NCI-H2081 (cell line): ENCODE results near the gene PGLYRP4.
"Not testable (repeated sequence)": the region's sequence is repeated elsewhere in the genome, so short reads cannot be mapped to it uniquely, and the experiment has no call there.

Source experiments
- DNase-seq, 2 experiments: peaks; one replicate each; lab custom pipeline; 2025; lab: John Stamatoyannopoulos, UW

PGLYRP4 gene

GRCh38 chr1:153356392-153357075, 7.9 kb upstream of the PGLYRP4 start:
- no peak for DNase-seq

- DNase-seq, result peak; percentile 87 to 91
These were observed 6.9 kb upstream of the PGLYRP4 start for GRCh38 chr1:153355445-153356071.

GRCh38 chr1:153354515-153355193, 6.0 kb upstream of the PGLYRP4 start:
- no peak for DNase-seq

DNA sequence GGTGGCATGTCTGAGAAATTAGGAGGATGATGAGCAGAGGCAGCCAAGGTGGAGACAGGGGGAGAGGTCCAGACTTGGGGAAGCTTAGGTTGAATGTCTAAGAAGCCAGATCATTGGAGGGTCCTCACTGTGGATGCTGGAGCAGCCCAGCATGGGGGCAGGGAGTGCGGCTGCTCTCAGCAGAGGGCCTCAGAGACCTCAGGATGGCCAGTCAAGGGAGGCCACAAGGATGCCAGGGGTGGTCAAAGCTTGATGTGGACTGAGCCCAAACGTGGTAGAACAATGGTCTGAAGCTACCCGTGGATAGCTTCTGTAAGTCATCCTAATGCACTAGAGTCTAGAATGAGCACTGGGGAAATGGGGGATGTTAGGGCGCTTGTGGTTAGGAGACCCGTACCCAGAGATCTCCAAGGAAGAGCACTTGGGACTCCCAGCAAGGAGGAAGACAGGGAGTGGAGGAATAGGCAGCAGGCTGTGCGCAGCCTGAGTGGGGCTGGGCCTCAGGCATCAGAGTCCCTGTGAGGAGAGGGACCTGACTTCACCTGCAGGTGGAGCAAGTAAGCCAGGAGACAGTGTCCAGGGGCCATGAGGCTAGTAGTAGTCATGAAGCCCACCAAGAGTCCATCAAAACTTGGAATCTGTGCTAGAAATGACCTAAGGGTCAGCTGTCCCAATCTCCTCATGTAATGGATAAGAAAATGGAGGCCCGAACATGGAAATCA, 4.7 kb upstream of the PGLYRP4 start:
- peak; percentile 37 to 65 for DNase-seq

DNA sequence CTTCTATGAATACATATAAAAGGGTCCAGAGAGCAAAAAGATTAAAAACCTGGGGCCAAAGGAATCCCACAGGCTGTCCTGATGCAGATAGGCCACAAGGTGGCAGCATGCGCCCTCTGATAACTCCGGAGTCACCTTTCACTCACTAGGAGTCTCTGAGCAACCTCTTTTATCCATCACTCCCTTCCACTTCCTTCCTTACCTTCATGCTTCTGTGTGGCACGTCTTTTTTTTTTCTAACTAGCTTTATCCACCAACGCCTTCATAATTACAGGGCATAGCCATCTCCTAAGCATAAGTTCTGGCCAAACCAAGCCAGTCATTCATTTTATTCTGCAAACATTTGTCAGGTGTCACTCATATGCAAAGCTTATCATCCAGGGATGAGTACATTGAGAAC, 3.9 kb upstream of the PGLYRP4 start:
- DNase-seq, result peak; percentile 84 to 86

DNA sequence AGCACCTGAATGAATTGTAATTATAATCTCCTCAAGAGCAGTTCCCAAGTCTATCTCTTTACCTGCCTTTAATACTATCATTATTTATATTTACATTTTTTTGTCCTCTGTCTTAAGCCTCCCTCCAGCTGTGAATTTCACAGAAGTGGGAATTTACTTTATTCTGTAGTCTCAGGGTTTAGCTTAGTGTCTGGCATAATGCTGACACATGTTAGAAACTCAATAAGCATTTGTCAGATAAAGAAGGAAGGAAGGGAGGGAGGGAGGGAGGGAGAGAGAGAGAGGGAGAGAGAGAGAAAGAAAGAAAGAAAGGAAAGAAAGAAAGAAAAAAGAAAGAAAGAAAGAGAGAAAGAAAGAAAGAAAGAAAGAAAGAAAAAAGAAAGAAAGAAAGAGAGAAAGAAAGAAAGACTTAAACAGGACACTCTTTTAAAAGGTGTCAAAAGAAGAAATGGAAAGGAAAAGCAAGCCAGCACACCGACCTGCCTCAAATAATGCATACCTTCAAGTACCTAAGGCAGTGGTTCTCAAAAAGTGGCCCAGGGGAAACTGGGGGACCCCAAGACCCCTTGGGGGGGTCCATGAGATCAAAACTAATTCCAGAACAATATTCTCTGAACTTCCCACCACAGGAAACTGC, 1.8 kb upstream of the PGLYRP4 start:
- DNase-seq, result no peak

- DNase-seq, result no peak
These were observed 1.0 kb upstream of the PGLYRP4 start for GRCh38 chr1:153349363-153350320.

- DNase-seq, result peak in 1 of 2 experiments; percentile 47
These were observed 785 bp downstream of the PGLYRP4 start for GRCh38 chr1:153347856-153348255.

- DNase-seq, result not testable (repeated sequence)
These were observed 1.6 kb downstream of the PGLYRP4 start for GRCh38 chr1:153347049-153347448.

- DNase-seq, result no peak
These were observed 2.4 kb downstream of the PGLYRP4 start for GRCh38 chr1:153346077-153346723.

GRCh38 chr1:153345187-153346076, 3.2 kb downstream of the PGLYRP4 start:
- DNase-seq, result peak in 1 of 2 experiments; percentile 36

DNA sequence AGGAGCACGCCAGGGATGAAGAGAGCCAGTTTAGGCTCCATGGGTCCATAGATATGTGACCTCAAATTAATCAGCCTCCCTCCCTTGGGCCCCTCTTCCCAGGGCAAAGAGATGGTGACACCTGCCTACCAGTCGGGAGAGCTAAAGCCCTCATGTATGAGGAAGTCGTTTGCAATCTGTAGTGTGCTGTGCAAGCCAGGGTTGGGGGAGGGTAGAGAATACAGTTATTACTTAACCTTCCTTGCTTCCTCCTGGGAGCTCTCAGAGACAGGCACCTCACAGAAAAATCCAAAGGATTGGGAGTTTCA, 4.0 kb downstream of the PGLYRP4 start:
- no peak for DNase-seq

DNA sequence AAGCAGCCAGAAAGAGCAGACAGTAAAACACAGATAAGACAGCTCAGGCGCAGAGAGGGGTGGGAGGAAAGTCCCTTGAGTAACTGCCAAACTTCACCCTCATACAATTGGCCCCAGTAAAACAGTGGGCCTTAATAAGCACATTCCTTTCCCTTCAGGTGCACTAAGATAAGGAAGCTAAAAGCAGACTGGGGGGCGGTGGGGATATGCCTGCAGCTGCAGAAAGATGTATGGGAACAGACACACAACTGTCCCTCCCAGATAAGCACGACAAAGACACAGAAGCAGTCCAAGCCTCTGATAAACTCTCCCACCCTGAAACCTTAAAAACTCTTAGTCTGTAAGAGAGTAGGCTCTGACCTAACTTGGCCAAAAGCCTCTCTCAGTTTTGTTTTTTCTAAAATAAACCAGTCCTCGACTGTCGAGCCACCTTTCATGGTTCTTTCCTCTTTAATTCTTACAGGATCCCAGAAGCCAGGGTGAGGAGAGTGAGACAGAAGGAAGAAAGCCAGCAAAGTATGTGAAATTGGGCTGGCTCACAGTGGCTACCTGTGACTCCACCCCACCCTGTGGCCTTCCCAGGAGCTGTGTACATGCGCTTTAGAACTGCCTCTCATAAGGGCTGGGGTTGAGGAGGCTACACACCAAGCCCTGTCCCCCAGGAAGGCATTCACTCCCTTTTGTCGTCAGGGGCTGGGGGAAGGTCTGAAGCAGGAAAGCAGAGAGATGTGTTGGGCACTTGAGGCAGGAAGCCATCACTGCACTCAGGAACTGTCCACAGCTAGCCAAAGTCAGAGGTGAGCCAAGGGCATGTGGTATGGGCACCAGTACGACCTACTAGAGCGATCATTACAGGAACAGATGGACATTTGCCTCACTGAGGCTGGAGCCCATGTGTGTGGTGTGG, 4.6 kb downstream of the PGLYRP4 start:
- DNase-seq, result no peak

- DNase-seq, result no peak
These were observed 5.5 kb downstream of the PGLYRP4 start for GRCh38 chr1:153343040-153343681.

DNA sequence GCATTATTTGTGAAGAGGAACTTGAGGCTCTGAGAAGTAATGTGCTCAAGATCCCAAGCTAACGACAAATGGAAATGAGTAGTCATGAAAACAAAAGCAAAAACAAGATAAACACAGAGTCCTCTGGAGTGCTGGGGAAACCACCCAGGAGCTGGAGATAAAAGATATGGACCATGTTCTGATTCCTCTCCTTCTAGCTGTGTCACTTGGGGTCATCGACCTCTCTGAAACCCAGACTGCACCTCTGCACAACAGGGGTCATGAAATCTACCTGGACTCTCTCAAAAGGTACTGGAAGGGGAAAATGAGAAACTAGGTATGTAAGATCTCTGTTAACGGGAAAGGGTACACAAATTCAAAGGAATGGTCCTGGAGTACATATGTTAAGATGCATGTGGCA, 6.5 kb downstream of the PGLYRP4 start:
- no peak for DNase-seq

GRCh38 chr1:153341431-153341934, 7.2 kb downstream of the PGLYRP4 start:
- DNase-seq, result no peak

DNA sequence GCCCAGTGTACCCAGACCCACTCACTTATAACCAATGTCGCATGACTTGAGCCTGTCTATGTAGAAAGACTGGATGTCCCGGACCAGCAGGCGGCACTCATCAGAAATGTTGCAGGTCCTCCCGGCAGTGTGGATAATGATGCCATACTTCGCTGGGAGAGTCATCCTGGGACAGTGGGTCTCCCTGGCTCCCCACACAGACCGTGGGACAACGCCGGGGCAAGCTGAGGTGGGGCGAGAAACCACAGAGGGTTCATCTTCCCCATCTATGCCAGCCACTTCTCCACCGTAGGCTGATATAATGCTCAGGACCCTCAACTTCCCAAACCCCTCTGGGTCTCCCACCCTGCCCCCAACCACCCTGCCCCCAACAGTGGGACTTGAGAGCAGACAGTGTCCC, 8.3 kb downstream of the PGLYRP4 start:
- DNase-seq, result no peak

GRCh38 chr1:153339802-153340201, 8.8 kb downstream of the PGLYRP4 start:
- no peak for DNase-seq
